Measurements from ENCODE around the gene SVIL. TPM values are rescaled to one million over a fixed set of nuclear protein-coding genes. Genes with fewer than 3 reads are reported as not detected.
"Not testable (repeated sequence)": the region's sequence is repeated elsewhere in the genome, so short reads cannot be mapped to it uniquely, and the experiment has no call there.

Gene SVIL
- total RNA-seq, 1 experiment from 2014 or later = 166 TPM

- intact Hi-C loops (cut with micrococcal nuclease; ENCODE audit: unreplicated experiment) = no loop called here
- Histone ChIP-seq H3K9me2 (ENCODE audit: insufficient read depth) (no peaks in the 10 kb centered on the region), H3K9me3 (ENCODE audit: insufficient read depth, low read depth) (no peaks in the 10 kb centered on the region), H3K4me3 (no peak overlapping the region), H2AFZ (no peak overlapping the region), H3F3A (ENCODE audit: insufficient read depth, low read depth) (no peaks in the 10 kb centered on the region), H3K27ac (no peak overlapping the region), H4K20me1 (ENCODE audit: insufficient read depth) (no peaks in the 10 kb centered on the region), H3K27me3 (ENCODE audit: insufficient read depth, low read depth) (no peaks in the 10 kb centered on the region), H3K79me2 (ENCODE audit: low read depth) (no peaks in the 10 kb centered on the region), H3K4me2 (no peak overlapping the region), H3K36me3 (ENCODE audit: low read depth) (0 out of 2 replicates have a peak, but pooled peaks cover 4% of the 10 kb centered on the region), H3K4me1 (replicated peaks; ENCODE audit: insufficient read depth) (no peaks in the 10 kb centered on the region)
- TF ChIP-seq CTCF (conservative IDR thresholded peaks at IDR 0.05) (no peak), EZH2 (IDR thresholded peaks at IDR 0.05; ENCODE audit: low read depth) (no peak)
- CTCF ChIA-PET = no interaction called here
- POLR2A ChIA-PET (ENCODE audit: unreplicated experiment) = interaction anchor here (0.6 kb wide), 1 partner anchor 13 kb away, joined by 11 read pairs; no protein-coding TSS in a partner anchor
- no peak for DNase-seq
- no TSS peak for BruUV-seq (replicated peaks)
Observed at GRCh38 chr10:29486433-29486832, 148.3 kb downstream of the SVIL start.

GRCh38 chr10:29484677-29485076, 150.1 kb downstream of the SVIL start:
- POLR2A ChIA-PET (ENCODE audit: unreplicated experiment); H3K4me1 ChIP-seq (replicated peaks; ENCODE audit: insufficient read depth); H3K9me2 ChIP-seq (ENCODE audit: insufficient read depth); DNase-seq; H3K9me3 ChIP-seq (ENCODE audit: insufficient read depth, low read depth); H3K4me2 ChIP-seq; CTCF ChIA-PET; H3F3A ChIP-seq (ENCODE audit: insufficient read depth, low read depth); H3K79me2 ChIP-seq (ENCODE audit: low read depth); H3K4me3 ChIP-seq; H2AFZ ChIP-seq; H3K27me3 ChIP-seq (ENCODE audit: insufficient read depth, low read depth); H3K36me3 ChIP-seq (ENCODE audit: low read depth); H4K20me1 ChIP-seq (ENCODE audit: insufficient read depth); H3K27ac ChIP-seq; BruUV-seq (replicated peaks); intact Hi-C loops (cut with micrococcal nuclease; ENCODE audit: unreplicated experiment): not testable (repeated sequence)

GRCh38 chr10:29482591-29483431, 152.0 kb downstream of the SVIL start:
- no TSS peak for BruUV-seq (replicated peaks)
- no peaks in the 10 kb centered on the region for H3K9me2 ChIP-seq (ENCODE audit: insufficient read depth)
- no peak overlapping the region for H3K4me3 ChIP-seq
- H3K27me3 ChIP-seq (ENCODE audit: insufficient read depth, low read depth) = no peaks in the 10 kb centered on the region
- POLR2A ChIA-PET (ENCODE audit: unreplicated experiment) = no interaction called here
- no peaks in the 10 kb centered on the region for H4K20me1 ChIP-seq (ENCODE audit: insufficient read depth)
- DNase-seq = no peak
- H3K36me3 ChIP-seq (ENCODE audit: low read depth) = 0 out of 2 replicates have a peak, but pooled peaks cover 4% of the 10 kb centered on the region
- H3K4me1 ChIP-seq (replicated peaks; ENCODE audit: insufficient read depth) = no peaks in the 10 kb centered on the region
- H3K9me3 ChIP-seq (ENCODE audit: insufficient read depth, low read depth) = no peaks in the 10 kb centered on the region
- no peaks in the 10 kb centered on the region for H3F3A ChIP-seq (ENCODE audit: insufficient read depth, low read depth)
- CTCF ChIA-PET = interaction anchor here (0.6 kb wide), 2 partner anchors 13 to 33 kb away, joined by 17 to 20 read pairs; no protein-coding TSS in a partner anchor
- no peak overlapping the region for H2AFZ ChIP-seq
- no peak overlapping the region for H3K4me2 ChIP-seq
- no peak for TF ChIP-seq EZH2 (IDR thresholded peaks at IDR 0.05; ENCODE audit: low read depth)
- no peak for TF ChIP-seq CTCF (conservative IDR thresholded peaks at IDR 0.05)
- no peak overlapping the region for H3K27ac ChIP-seq
- intact Hi-C loops (cut with micrococcal nuclease; ENCODE audit: unreplicated experiment) = no loop called here
- H3K79me2 ChIP-seq (ENCODE audit: low read depth) = no peaks in the 10 kb centered on the region
